HepG2 (cell line): ENCODE results near the gene PHKG1. TPM values are rescaled to one million over a fixed set of nuclear protein-coding genes. Genes with fewer than 3 reads are reported as not detected.

Source experiments
- EED ChIP-seq: sonication (generic); formaldehyde crosslinking; IDR thresholded peaks from 2 replicates; pipeline ENCODE4 v1.5.0; 2020; ENCODE audit warnings: mild to moderate bottlenecking, missing genetic modification reagents
- FOXC1 ChIP-seq: sonication (generic); formaldehyde crosslinking; IDR thresholded peaks from 2 replicates; pipeline ENCODE4 v1.8.0; 2022; ENCODE audit warnings: mild to moderate bottlenecking, missing genetic modification reagents, borderline replicate concordance
- IRX3 ChIP-seq: sonication (generic); formaldehyde crosslinking; IDR thresholded peaks from 2 replicates; pipeline ENCODE4 v1.8.1; 2023; ENCODE audit warnings: mild to moderate bottlenecking, low read depth, missing genetic modification reagents, borderline replicate concordance
- NFE2 ChIP-seq: sonication (generic); formaldehyde crosslinking; IDR thresholded peaks from 2 replicates; pipeline ENCODE4 v1.4.0; 2020; ENCODE audit warnings: missing genetic modification reagents
- RBAK ChIP-seq: sonication (generic); formaldehyde crosslinking; IDR thresholded peaks from 2 replicates; pipeline ENCODE4 v1.5.1; 2020; ENCODE audit warnings: mild to moderate bottlenecking, missing genetic modification reagents
- SETDB1 ChIP-seq: sonication (generic); formaldehyde crosslinking; IDR thresholded peaks from 2 replicates; pipeline ENCODE4 v1.5.1; 2020; ENCODE audit warnings: missing genetic modification reagents, mild to moderate bottlenecking, borderline replicate concordance
- ZBTB2 ChIP-seq: sonication (generic); formaldehyde crosslinking; IDR thresholded peaks from 2 replicates; pipeline ENCODE4 v1.8.0; 2022; ENCODE audit warnings: low read depth, missing genetic modification reagents
- ZNF160 ChIP-seq: sonication (generic); formaldehyde crosslinking; IDR thresholded peaks from 2 replicates; pipeline ENCODE4 v1.8.0; 2022; ENCODE audit warnings: mild to moderate bottlenecking, inconsistent platforms, missing genetic modification reagents
- ZNF264 ChIP-seq: sonication (generic); formaldehyde crosslinking; IDR thresholded peaks from 2 replicates; pipeline ENCODE4 v1.4.0; 2020; ENCODE audit warnings: missing genetic modification reagents
- ZNF546 ChIP-seq: sonication (generic); formaldehyde crosslinking; conservative IDR thresholded peaks from 2 replicates; pipeline ENCODE4 v1.8.1; 2023; ENCODE audit warnings: mild to moderate bottlenecking, missing genetic modification reagents
- ZNF691 ChIP-seq: sonication (generic); formaldehyde crosslinking; IDR thresholded peaks from 2 replicates; pipeline ENCODE4 v1.4.0; 2020; ENCODE audit warnings: missing genetic modification reagents, low read depth, mild to moderate bottlenecking, borderline replicate concordance
- ZNF816 ChIP-seq: sonication (generic); formaldehyde crosslinking; IDR thresholded peaks from 2 replicates; pipeline ENCODE4 v1.8.0; 2022; ENCODE audit warnings: missing genetic modification reagents, mild to moderate bottlenecking, borderline replicate concordance
- polyA plus RNA-seq, 8 experiments: library from polyadenylated mRNA; depleted of rRNA in 3 of 8; stranded (reverse) in 7 of 8; unstranded in 1 of 8; fragments of >200 nt; fragmentation: Illumina TruSeq in 4 of 8; extraction: Trizol in 4 of 8; gene quantifications; 2 replicates each; pipeline versions ENCODE4 v1.2.1 to v1.2.3, GENCODE V29; 2011 to 2016; ENCODE audit warnings: low read depth in 4 of 8, missing spikeins in 1 of 8, mixed read lengths in 1 of 8; ENCODE audit not compliant: insufficient read depth in 1 of 8
- total RNA-seq, 5 experiments: library from RNA; depleted of rRNA; stranded (reverse); fragments of >200 nt; fragmentation: Illumina TruSeq; extraction: Trizol; gene quantifications; 2 replicates each; pipeline ENCODE4 v1.2.3, GENCODE V29; 2016; ENCODE audit warnings: low read depth in 1 of 5
- TF ChIP-seq, protein P1 (sequence below): sonication (generic); formaldehyde crosslinking; IDR thresholded peaks from 2 replicates; pipeline ENCODE4 v1.9.0; 2021; ENCODE audit warnings: mild to moderate bottlenecking, missing genetic modification reagents
- TF ChIP-seq, protein P2 (sequence below): IDR thresholded peaks from 2 replicates; pipeline ENCODE4 v1.6.1; 2016; ENCODE audit warnings: missing compliant biosample characterization, missing genetic modification reagents, borderline replicate concordance
- TF ChIP-seq, protein P3 (sequence below): sonication (generic); formaldehyde crosslinking; IDR thresholded peaks from 2 replicates; pipeline ENCODE4 v1.4.0; 2020; ENCODE audit warnings: missing genetic modification reagents

PHKG1 gene
- total and polyA plus RNA-seq, 2 of the 13 experiments (the other 11 are each of a cell fraction or from before 2014, with no cell fraction given) = 0.44 to 0.71 TPM

- TF ChIP-seq ZBTB2 (peak; percentile 94), FOXC1 (CRISPR knock-in tag) (peak; percentile 72), SETDB1 (CRISPR knock-in tag) (no peak), RBAK (CRISPR knock-in tag) (no peak), IRX3 (no peak), EED (0 out of 2 replicates have a peak, but pooled peaks have one; percentile 18), ZNF546 (CRISPR knock-in tag) (peak; percentile 93), ZNF264 (CRISPR knock-in tag) (no peak), ZNF160 (CRISPR knock-in tag) (peak; percentile 45; the same call in 1 of the 2 replicates), NFE2 (no peak), ZNF691 (CRISPR knock-in tag) (no peak; the same call in 1 of the 2 replicates), ZNF816 (CRISPR knock-in tag) (no peak; the same call in 1 of the 2 replicates)
- TF ChIP-seq, protein P1, sequence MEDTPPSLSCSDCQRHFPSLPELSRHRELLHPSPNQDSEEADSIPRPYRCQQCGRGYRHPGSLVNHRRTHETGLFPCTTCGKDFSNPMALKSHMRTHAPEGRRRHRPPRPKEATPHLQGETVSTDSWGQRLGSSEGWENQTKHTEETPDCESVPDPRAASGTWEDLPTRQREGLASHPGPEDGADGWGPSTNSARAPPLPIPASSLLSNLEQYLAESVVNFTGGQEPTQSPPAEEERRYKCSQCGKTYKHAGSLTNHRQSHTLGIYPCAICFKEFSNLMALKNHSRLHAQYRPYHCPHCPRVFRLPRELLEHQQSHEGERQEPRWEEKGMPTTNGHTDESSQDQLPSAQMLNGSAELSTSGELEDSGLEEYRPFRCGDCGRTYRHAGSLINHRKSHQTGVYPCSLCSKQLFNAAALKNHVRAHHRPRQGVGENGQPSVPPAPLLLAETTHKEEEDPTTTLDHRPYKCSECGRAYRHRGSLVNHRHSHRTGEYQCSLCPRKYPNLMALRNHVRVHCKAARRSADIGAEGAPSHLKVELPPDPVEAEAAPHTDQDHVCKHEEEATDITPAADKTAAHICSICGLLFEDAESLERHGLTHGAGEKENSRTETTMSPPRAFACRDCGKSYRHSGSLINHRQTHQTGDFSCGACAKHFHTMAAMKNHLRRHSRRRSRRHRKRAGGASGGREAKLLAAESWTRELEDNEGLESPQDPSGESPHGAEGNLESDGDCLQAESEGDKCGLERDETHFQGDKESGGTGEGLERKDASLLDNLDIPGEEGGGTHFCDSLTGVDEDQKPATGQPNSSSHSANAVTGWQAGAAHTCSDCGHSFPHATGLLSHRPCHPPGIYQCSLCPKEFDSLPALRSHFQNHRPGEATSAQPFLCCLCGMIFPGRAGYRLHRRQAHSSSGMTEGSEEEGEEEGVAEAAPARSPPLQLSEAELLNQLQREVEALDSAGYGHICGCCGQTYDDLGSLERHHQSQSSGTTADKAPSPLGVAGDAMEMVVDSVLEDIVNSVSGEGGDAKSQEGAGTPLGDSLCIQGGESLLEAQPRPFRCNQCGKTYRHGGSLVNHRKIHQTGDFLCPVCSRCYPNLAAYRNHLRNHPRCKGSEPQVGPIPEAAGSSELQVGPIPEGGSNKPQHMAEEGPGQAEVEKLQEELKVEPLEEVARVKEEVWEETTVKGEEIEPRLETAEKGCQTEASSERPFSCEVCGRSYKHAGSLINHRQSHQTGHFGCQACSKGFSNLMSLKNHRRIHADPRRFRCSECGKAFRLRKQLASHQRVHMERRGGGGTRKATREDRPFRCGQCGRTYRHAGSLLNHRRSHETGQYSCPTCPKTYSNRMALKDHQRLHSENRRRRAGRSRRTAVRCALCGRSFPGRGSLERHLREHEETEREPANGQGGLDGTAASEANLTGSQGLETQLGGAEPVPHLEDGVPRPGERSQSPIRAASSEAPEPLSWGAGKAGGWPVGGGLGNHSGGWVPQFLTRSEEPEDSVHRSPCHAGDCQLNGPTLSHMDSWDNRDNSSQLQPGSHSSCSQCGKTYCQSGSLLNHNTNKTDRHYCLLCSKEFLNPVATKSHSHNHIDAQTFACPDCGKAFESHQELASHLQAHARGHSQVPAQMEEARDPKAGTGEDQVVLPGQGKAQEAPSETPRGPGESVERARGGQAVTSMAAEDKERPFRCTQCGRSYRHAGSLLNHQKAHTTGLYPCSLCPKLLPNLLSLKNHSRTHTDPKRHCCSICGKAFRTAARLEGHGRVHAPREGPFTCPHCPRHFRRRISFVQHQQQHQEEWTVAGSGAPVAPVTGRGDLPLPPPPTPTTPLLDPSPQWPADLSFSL = no peak
- TF ChIP-seq, protein P2, sequence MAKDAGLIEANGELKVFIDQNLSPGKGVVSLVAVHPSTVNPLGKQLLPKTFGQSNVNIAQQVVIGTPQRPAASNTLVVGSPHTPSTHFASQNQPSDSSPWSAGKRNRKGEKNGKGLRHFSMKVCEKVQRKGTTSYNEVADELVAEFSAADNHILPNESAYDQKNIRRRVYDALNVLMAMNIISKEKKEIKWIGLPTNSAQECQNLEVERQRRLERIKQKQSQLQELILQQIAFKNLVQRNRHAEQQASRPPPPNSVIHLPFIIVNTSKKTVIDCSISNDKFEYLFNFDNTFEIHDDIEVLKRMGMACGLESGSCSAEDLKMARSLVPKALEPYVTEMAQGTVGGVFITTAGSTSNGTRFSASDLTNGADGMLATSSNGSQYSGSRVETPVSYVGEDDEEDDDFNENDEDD = peak; percentile 86; the same call in 1 of the 2 replicates
- TF ChIP-seq, protein P3, sequence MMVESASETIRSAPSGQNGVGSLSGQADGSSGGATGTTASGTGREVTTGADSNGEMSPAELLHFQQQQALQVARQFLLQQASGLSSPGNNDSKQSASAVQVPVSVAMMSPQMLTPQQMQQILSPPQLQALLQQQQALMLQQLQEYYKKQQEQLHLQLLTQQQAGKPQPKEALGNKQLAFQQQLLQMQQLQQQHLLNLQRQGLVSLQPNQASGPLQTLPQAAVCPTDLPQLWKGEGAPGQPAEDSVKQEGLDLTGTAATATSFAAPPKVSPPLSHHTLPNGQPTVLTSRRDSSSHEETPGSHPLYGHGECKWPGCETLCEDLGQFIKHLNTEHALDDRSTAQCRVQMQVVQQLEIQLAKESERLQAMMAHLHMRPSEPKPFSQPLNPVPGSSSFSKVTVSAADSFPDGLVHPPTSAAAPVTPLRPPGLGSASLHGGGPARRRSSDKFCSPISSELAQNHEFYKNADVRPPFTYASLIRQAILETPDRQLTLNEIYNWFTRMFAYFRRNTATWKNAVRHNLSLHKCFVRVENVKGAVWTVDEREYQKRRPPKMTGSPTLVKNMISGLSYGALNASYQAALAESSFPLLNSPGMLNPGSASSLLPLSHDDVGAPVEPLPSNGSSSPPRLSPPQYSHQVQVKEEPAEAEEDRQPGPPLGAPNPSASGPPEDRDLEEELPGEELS (CRISPR knock-in tag) = peak; percentile 49
These were observed 41.2 kb downstream of the PHKG1 start, which contains the start of the genes CCT6A and PSPH (continued) for GRCh38 chr7:56051339-56052191.
